HG03060 (cell line): Measurements from ENCODE around the gene ADAT2.
A peak's percentile ranks its signal among the peaks of the same experiment; 100 is the strongest.
"Not testable (repeated sequence)": the region's sequence is repeated elsewhere in the genome, so short reads cannot be mapped to it uniquely, and the experiment has no call there.

Experiments
- ATAC-seq: cut with Tn5 transposase; IDR thresholded peaks from one replicate; pipeline ENCODE4 v1.9.1; 2021; ENCODE audit warnings: low read depth, moderate number of reproducible peaks; ENCODE audit not compliant: unreplicated experiment

The ADAT2 gene

DNA sequence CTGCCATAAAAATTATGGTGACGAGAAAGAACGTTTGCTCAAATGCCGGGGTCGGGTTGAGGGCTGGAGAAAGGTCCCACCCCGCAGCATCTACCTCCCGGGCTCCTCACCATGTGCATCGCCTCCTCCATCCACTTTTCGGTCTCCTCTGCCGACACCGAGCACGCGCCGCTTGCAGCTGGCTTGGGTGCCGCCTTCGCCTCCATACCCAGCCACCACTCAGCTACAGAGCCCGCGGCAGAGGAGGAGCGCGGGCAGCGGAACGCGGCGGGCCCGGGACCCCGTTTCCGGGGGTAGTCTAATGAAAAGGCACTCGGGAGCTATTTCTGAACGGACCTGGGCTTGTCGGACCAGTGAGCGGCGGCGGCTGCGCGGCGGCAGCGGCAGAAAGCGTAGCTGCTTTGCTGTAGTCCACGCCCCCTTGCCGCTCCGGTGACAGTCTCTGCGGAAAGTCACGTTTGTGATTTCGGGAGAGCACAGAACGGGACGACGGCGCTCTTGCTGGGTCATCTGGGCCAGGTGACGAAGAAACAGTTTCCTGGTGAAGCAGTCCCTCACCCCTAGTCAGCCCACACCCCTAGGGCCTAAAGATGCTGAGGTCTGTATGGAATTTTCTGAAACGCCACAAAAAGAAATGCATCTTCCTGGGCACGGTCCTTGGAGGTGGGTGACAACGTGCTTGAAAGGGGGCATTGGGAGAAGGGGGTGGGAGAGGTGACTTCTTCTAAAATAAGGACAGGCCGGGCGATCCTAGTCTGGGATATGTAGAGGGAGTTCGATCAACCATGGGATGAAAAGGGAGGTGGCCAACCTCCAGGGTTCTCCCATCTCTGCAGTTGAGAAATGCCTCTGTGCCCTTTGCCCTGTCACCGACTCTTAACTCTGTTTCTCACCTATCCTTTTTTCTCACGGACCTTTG lies at the start of gene ADAT2, which contains the start of gene PEX3:
Gene ADAT2, minus strand, starts transcription at position 243 of the 919 bp plus-strand sequence. Its CDS starts 37 bp downstream, at position 206.
Gene PEX3, plus strand, starts transcription at position 353 of the 919 bp plus-strand sequence. Its CDS starts 238 bp downstream, at position 591.
- ATAC-seq = peak; percentile 95

DNA sequence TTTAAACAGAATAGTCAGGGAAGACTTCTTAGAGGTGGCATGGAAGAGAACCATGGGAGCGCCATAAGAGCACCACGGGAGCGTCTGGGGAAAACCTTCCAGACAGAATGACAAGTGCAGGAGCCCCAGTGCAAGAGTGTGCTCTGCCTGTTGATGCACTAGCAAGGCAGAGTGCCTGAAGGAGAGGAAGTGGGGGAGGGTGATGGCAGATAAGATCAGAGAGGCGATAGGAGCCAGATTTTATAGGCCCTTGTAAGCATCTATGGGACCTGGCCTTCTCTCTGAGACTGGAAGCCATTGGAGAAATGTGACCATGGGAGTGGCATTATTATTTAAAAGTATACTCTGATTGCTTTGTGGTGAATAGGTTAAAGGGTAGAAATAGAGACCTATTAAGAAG lies 47.9 kb upstream of the ADAT2 start:
- no peak for ATAC-seq

DNA sequence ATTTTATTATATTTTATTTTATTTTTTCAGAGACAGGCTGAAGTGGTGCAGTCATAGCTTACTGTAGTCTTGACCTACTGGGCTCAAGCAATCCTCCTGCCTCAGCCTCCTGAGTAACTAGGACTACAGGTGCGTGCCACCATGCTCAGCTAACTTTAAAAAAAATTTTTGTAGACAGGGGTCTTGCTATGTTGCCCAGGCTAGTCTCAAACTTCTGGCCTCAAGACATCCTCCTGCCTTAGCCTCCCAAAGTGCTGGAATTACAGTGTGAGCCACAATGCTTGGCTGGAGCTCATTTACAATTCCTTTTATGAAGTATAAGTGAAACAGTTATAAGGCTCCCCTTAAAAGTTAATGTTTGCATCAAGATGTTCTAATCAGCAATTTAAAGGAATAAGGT lies 46.5 kb upstream of the ADAT2 start:
- ATAC-seq = no peak

DNA sequence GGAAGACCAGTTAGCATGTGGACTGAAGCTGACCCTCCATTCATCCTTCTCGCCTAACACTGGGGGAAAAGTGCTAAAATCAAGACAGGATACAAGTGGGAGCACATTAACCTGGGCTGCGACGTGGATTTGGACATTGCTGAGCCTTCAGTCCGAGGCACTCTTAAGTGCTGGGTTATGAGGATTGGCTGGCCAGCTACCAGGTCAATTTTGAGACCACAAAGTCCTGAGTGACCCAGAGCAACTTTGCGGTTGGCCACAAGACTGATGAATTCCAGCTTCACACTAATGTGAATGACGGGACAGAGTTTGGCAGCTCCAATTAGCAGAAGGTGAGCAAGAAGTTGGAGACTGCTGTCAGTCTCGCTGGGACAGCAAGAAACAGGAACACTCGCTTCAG lies 40.3 kb upstream of the ADAT2 start:
- ATAC-seq = no peak

DNA sequence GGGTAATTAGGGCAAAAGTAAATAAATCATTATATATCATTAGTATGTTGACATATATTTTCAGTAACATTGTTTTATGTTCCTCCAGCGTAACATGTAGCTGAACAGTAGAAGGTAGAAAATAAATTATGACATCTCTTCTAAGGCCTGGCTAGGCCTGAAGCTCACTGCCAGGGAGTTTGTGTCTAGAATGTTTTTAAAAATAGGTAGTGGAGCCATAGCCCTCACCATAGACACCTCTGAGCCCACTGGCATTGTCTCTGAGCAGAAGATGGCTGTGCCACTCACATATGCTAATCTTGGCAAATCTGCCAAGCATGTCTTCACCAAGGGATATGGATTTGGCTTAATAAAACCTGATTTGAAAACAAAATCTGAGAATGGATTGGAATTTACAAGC lies 39.7 kb upstream of the ADAT2 start:
- no peak for ATAC-seq

DNA sequence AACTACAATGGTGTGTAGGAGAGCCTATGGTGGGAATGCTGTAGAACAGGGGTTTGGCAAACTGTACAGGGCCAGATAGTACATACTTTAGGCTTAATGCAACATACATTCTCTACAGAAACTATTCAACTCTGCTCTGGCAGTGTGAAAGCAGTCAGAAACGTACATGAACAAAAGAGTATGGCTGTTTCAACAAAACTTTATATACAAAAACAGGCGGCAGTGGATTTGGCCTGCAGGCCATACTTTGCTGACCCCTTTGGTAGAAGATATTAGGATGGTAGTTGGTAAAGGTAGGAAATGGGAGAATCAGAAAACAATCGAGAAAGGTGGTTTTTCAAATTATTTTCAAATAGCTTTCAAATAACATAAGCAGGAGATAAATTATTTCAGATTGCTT lies 36.3 kb upstream of the ADAT2 start:
- ATAC-seq = no peak

DNA sequence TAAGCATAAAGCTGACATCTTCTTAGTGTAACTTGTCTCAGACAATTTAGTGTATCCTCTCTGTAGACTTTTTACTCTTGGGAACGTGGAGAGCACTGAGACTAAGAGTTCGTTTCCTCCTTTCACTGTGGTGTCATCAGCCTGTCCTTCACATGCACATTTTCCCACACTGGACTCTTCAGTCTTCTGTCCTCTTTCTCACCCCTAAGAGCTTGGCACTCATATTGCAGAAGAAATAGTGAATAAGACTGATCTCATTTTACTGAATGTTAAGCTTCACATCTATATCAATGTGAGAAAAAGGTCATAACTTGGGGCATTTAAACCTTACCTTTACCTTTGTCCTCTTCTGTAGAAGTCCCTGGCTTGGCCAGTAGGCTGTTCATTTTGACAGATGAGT lies 35.5 kb upstream of the ADAT2 start:
- ATAC-seq = no peak

DNA sequence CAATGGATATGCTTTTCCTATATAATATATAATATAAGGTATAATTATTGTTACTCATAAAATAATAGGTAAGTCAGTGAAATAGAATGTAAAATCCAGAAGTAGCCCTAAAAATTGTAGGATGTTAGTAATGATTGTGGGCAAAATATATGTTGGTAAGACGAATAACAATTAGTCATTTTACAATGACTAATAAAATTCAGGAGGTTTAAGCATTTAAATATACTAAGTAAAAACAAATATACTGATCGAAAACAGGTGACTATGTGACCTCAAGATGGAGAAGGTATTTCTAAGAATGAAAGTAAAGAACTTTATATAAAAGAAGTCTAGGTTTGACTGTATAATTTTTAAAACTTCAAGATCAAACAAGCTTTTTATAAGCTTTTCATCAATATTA lies 32.1 kb upstream of the ADAT2 start:
- no peak for ATAC-seq

DNA sequence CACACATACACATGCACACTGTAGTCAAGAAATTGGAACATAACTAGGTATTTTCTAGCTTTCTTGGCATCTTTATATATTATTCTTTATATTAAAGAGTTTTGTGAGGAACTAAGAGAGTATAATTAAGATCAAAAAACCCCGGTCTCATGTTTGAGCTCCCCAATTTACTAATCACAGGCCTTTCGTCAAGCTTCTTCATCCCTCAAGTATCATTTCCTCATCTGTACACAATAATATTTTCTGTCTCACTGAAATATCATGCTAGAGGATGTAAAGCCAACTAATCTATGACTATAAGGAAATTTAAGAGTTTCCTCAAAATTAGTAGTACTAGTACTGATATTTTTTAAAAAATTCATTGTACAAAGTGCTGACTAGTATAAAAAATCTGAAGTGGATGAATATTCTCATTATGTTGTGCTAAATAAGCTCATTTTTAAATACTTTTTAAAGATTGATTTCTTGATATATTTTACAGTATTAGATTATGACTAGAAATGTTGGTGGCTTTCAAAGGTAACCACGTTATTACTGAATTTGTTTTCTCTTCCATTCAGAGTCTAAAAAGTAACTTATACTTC lies 28.1 kb upstream of the ADAT2 start:
- ATAC-seq = no peak

DNA sequence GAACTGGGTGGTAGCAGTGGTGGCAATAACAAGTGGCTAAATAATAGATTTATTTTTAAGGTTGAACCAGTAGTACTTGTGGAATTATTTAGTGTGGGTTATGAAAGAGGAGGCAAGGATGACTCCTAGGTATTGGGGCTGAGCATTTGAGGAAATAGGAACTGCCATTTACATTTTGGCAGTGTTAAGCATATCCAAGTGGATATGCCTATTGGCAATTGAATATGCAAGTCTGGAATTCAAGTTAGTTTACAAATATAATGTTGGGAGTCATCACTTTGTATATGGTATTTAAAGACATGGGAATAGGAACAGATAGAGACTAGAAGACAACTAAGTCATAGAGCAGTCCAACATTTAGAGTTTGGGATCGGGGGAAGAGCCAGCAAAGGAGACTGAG lies 26.1 kb upstream of the ADAT2 start:
- ATAC-seq = no peak

DNA sequence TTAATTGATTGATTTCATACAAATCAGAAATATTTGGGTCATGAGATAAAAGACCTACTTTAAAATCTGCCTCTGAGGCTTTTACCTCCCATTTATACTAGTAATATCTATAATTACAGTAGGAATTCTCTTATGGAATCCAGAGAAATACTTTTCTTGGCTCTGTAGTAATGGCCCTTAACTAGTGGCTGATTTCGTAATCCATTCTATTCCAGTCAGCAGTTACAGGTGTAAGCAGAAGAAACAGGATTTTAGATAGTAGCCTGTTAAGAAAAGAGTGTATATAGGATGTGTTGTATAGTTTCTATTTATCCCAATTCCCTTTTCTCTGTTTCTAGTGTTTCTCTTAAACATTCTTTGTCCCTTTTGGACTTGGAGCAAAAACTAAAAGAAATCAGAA lies 21.3 kb upstream of the ADAT2 start:
- ATAC-seq = no peak

DNA sequence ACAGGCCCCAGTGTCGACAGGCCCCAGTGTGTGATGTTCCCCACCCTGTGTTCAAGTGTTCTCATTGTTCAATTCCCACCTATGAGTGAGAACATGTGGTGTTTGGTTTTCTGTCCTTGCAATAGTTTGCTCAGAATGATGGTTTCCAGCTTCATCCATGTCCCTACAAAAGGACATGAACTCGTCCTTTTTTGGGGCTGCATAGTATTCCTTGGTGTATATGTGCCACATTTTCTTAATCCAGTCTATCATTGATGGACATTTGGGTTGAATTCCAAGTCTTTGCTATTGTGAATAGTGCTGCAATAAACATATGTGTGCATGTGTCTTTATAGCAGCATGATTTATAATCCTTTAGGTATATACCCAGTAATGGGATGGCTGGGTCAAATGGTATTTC lies 18.3 kb upstream of the ADAT2 start:
- ATAC-seq = not testable (repeated sequence)

DNA sequence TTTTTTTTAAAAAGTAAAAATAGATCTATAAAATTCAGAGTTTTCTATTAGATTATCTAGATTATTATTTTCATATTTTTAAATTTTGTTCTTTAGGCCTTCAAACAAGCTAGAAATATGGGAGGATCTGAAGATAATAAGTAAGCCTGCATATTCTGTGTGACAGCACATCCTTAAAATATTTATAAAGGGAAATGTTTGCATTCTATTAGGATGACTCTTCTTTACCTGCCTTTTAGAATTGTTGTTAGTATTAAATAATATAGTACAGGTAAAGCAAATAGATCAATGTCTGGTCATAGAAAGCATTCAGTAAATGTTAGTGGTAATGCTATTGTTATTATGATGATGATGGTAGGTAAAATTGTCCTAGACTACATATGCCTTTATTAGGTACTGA lies 17.5 kb upstream of the ADAT2 start:
- ATAC-seq = no peak

DNA sequence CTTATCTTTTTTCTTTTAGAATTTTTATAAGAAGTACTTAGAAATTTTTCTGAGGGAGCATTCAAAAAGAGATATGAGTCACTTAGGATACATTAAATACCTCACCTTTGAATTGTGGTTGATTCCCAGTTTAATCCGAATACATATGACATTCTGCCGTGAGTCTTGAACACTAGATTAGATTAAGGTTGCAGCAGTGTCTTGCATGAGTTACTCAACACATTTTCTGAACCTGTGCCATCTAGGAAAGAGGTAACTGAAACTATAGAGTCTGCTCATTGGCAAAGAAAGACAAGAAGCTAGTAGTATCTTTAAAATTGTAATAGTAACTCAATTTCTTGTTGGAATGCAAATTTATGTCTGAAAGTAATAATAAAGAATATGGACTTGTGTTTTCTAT lies 15.1 kb upstream of the ADAT2 start:
- ATAC-seq = no peak

DNA sequence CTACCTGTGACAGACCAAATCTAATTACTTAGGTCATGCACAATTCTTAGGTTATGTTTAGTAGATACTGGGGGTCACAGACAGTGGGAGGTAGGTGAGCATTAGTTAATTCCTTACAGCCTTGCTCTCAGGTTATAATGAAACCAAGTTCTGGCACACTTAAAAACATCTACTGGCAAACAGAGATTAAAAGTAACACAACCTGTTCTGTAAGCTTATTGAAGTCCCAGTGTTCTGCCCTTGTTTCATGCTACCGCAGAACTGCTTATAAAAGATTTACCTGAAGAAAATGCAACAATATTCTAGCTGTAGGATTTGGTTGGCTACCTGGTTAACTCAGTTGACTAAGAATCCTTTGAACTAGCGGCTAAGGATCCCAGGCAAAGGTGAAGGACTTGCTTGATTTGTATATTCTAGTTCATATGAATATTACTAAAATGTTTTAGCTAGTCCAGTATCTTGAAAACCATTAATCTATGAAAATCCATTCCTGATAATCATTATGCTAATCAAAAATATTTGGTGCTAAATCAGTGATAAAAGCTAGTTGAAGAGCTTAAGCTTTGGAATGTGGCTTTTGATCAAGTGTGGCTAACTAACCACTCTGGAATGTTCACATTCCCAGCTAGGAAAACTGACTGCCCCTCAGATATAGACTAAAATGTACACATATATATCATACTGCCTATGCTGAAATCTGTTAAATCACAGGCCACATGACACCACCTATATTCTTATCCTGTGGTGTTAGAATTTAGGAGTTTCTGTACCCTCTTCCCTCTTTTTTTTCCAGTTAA lies 7.3 kb upstream of the ADAT2 start:
- ATAC-seq = no peak

DNA sequence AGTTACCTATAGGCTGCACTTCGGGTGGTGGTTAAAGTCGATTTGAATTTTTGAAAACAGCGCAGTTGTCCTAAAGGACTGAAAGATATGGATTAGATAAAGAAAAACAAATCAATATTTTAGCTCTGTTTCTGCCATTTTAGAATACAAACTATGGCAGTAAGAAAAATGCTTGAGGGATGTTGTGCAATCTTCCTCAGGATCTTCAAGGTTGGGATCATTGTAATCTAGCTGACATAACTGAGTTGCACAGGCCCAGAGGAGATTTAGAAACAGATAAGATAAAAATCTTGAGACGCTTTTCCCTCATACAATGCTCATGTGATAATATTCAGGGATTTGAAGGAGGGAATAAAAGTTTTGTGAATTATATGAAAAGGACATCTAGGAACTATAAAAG lies 1.0 kb upstream of the ADAT2 start:
- ATAC-seq = no peak

DNA sequence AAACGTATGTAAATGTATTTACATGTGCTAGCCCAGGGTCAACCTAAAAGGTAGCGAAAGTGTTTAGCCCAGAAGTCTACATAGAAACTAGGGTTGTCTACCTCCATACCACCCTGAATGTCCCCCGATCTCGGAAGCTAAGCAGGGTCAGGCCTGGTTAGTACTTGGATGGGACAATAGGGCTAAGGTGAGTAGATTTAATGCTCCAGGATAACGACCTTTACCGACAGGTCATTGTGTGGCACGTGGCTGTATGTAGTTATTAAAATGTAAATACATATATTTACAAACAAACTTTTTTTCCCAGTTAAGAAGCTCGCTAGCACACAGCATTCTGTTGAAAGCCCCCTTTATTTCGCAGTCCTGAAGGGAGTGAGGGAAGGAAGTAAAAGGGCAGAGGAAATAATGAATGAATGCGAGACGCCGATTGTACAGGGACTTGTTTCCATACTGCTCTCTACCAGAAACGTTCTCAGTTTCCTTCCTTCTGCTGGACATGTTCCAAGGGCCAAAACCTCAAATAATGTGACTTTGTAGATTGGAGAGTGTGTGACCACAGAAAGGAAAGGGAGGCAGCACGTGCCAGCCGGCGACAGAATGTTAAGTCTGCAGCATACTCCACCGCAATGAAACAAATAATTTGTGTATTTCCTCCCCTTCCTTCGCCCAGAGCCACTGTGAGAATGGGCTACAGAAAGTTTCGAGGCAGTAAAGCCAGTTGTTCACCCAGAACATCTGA lies 612 bp downstream of the ADAT2 start:
- ATAC-seq = no peak

DNA sequence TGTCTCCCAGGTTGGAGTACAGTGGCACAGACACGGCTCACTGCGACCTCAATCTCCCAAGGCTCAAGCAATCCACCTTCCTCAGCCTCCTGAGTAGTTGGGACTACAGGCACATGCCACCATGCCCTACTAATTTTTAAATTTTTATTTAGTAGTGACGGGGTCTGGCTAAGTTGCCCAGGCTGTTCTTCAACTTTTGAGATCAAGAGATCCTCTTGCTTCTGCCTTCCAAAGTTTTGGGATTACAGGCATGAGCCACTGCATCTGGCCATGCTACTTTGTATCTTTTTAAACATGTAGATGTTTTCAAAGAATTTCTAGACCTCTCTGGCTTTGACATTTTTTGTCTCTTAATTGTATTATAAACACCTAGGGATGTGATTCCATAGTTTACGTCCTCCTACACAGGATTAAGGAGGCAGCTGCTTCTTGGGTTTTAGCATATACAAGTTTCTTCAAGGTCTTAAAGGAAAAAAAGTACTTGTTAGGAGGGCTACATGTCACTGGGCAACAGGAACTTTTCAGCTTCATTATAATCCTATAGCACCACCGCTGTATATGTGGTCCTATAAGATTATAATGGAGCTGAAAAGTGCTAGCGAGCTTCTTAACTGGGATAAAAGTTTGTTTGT lies 1.3 kb downstream of the ADAT2 start:
- ATAC-seq = no peak

DNA sequence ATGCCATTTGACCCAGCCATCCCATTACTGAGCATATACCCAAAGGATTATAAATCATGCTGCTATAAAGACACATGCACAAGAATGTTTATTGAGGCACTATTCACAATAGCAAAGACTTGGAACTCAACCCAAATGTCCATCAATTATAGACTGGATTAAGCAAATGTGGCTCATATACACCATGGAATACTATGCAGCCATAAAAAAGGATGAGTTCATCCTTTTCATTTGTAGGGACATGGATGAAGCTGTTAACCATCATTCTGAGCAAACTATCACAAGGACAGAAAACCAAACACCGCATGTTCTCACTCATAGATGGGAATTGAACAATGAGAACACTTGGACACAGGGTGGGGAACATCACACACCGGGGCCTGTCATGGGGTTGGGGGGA lies 2.6 kb downstream of the ADAT2 start:
- ATAC-seq = not testable (repeated sequence)

DNA sequence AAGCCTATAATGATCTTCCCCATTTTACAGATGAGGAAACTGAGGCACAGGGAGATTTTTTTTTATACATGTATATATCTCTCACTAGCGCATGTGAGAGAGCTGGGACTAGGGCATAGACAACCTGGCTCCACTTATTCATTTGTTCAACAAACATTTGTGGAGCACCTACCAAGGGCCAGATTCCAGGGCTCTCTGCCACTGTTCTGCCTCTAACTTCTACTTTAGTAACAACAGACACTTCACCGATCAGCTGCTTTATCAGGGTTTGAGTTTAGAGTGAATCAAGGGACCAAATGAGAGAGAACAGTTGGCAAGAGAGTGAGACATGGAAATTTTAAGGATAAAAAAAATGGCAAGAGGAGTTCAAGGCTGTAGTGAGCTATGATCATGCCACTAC lies 7.4 kb downstream of the ADAT2 start:
- no peak for ATAC-seq
